Measurements from ENCODE around the gene CEP126.
"Not testable (repeated sequence)": the region's sequence is repeated elsewhere in the genome, so short reads cannot be mapped to it uniquely, and the experiment has no call there.

CEP126 gene

DNA sequence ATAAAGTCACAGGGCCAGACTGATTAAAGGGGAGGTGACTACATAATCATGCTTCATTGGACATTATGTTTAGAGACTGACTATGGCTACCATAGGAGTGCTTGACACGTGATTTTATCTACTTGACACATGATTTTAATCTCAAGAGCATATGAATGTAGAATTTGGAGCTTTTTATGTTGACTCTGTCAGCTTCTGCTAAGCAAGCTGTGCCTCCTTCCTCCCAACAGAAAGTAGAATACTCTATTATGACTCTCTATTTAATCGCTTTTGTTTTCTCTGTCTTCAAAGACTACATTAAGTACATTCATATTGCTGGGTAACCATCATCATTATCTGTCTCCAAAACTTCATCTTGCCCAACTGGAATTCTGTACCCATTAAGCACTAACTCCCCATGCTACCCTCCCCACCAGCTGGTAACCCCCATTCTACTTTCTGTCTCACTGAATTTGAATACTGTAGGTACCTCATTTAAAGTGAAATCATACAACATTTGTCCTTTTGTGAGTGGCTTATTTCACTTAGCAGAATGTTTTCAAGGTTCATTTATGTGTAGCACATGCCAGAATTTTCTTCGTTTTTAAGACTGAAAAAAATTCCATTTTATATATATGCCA, 26.2 kb downstream of the CEP126 start:
- no peak for DNase-seq (ENCODE audit: low spot score)

DNA sequence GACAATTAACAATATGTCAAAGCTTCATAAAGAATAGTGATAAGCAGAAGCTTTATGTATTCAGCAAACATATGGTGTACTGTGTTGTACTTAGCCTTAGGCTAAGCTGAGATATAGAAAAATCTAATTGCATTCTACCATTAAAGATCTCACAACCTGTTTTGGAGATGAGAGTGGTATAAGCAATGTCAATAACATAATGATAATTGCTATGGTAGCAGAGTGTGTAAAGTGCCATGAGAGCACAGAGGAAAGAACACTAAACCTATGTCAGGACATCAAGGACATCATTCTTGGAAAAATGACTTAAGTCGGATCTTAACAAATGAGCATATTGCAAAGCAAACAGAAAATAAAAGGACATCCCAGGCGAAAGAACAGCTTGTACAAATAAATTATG, 30.1 kb downstream of the CEP126 start:
- DNase-seq (ENCODE audit: low spot score), result no peak

DNA sequence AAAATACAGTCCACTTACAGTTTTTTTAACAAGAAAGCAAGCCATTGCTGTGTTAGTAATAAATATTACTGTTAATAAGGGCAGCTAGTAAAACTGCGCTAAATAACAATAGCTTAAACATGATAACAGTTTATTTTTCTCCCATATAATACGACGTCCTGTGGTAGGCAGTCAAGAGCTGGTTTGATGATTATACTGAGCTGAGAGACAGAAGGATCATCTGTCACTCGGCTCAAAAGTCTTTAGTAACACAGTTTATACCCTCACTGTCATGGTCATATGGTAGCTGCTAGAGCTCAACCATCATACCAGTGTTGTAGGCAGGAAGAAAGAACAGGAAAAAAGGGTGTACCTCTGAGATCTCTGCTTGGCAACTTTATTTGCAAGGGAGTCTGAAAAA, 30.6 kb downstream of the CEP126 start:
- DNase-seq (ENCODE audit: low spot score), result no peak

DNA sequence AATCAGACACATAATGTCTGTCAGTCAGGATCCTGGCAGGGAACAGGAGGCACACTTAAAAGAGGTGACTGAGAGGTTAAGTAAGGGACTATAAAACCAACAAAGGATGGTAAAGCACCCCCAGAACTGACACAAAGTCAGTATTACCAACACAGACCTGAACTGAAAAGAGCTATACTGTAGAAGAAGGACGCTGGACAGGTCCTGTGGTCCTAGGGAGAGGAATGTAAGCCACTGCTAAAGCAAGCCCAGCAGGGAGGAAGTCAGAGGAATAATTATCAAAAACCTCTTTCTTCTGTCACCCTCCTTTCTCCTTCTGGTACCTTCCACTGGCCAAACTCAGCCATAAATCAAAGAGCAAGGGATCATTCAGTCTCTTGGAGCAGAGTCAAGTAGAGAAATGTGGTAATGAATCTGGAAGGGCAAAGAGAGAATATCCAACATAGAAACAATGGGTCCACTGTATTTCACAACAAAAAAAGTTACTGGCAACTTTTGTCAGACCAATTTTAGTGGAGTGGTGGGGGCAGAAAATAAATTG, 34.9 kb downstream of the CEP126 start:
- DNase-seq (ENCODE audit: low spot score), result no peak

DNA sequence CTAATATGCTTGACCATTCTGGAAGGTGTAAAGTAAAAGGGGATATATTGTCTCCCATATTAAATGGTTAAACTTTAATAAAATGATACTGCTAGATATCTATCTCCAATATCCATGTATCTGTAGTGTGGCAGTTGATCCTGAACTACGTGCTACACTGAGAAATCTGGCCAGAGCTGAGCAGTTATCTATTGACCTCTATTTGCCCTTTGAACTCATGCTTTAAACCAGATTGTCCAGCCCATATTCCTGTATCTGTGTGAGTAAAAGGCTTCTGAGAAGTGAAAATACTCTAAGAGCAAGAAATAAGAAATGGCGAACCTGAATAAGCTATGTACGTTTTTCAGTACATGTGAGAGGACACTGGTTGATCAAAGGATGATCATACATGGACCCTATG, 40.5 kb downstream of the CEP126 start:
- no peak for DNase-seq (ENCODE audit: low spot score)

DNA sequence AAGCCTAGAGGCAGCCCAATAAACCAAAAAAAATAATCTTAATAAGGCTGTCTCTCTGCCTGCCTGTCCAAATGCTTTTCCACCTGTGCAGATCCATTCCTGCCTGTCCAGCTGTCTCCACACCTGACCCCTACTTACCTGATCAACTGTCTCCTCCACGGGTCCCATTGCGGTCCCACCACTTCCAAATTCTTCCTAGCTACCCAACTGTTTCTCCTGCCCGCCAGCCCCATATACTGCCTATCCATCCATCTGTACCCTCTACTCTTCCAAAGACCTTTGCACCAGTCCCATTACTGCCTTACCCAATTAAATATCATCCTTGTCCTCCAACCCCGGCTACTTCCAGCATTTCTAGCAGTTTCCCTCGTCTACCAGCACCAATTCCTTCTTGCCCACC, 40.9 kb downstream of the CEP126 start:
- no peak for DNase-seq (ENCODE audit: low spot score)

DNA sequence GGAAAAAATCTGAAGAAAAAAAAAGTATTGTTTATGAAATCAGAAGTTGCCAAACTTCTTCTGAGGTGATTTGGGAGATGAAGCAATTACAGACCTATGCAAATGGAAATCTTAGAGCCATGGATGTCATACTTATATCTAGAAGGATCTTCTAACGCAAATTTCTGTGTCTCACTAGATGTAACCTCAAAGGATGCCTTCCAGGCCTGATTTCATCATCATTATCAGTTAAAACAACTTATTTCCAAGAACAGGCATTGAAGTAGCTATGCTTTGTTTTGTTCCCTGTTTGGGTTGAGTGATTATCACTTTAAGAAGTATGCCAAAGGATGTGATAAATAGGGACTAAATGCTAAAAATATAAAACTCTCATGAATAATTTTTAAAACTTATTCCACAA, 45.4 kb downstream of the CEP126 start:
- no peak for DNase-seq (ENCODE audit: low spot score)

DNA sequence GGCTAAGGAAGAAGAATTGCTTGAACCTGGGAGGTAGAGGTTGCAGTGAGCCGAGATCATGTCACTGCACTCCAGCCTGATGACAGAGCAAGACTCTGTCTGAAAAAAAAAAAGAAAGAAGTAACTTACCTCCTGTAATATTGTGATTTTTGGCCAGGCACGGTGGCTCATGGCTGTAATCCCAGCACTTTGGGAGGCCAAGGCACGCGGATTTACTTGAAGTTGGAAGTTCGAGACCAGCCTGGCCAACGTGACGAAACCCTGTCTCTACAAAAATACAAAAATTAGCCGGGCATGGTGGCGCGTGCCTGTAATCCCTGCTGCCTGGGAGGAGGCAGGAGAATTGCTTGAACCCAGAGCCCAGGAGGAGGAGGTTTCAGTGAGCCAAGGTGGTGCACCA, 49.4 kb downstream of the CEP126 start:
- DNase-seq (ENCODE audit: low spot score), result not testable (repeated sequence)

DNA sequence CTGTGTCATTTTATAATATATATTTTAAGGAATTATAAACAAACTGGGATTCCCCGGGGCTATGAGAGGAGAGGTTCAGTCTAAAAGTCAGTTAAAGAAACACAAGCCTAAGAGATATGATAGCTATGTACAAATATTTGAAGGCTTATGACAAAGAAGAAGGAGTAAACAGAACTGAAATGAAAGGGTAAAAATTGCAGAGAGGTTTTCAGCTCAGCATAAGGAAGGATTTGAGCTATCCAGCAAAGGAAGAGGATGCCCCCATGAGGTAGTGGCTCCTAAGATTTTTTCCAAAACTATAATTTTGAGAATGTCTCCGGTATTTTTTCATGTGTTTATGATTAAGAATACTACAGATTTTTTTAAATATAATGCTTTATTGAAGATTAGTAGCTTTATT, 59.4 kb downstream of the CEP126 start:
- no peak for DNase-seq (ENCODE audit: low spot score)

DNA sequence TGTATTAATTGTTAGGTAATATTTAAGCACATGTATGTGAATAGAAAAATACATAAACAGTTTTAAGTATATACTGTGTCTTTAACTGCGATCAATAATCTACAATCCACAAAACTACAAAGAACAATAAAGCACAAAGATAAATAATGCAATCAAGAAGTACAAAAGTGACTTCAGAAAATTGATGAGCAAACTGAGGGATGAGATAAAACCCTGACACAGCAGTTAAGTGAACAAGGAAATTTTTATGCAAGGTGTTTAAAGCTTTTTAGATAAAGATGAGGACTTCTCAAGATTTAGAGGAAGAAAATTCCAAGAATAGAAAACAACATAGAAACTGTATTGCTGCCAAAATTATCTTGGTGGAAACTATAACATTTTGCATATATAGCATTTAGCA, 60.0 kb downstream of the CEP126 start:
- DNase-seq (ENCODE audit: low spot score), result no peak

DNA sequence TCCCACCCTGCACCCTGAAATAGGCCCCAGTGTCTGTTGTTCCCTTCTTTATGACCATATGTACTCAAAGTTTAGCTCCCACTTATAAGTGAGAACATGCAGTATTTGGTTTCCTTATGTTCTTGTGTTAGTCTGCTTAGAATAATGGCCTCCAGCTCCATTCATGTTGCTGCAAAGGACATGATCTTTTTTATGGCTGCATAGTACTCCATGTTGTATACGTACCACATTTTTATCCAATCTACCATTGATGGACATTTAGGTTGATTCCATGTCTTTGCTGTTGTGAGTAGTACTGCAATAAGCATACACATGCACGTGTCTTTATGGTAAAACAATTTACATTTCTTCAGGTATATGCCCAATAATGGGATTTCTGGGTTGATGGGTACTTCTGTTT, 60.9 kb downstream of the CEP126 start:
- no peak for DNase-seq (ENCODE audit: low spot score)

DNA sequence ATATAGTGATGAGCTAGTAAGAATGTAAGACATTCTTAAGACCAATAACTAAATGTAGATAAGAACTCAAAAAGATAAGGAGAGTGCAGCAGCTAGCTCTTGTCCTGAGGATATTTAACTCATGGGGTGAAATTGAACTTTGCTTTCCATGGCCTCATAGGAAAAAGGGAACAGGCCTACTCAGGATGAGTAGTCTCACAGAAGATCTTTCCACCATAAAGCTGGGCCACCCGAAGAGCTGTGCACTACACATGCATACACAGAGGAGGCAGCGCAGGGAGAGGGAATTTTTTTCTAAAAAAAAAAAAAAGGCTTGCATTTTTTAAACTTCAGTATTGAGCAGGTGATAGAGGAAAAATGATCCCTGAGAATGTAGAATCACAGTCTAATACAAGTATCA, 72.6 kb downstream of the CEP126 start:
- DNase-seq (ENCODE audit: low spot score), result no peak

DNA sequence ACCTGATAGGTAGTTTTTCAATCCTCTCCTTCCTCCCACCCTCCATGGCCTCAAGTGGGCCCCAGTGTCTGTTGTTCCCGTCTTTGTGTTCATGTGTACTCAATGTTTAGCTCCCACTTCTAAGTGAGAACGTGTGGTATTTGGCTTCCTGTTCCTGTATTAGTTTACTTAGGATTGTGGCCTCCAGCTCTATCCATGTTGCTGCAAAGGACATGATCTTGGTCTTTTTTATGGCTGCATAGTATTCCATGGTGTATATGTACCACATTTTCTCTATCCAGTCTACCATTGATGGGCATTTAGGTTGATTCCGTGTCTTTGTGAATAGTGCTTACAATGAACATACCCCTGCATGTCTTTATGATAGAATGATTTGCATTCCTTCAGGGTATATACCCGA, 78.4 kb downstream of the CEP126 start:
- no peak for DNase-seq (ENCODE audit: low spot score)

DNA sequence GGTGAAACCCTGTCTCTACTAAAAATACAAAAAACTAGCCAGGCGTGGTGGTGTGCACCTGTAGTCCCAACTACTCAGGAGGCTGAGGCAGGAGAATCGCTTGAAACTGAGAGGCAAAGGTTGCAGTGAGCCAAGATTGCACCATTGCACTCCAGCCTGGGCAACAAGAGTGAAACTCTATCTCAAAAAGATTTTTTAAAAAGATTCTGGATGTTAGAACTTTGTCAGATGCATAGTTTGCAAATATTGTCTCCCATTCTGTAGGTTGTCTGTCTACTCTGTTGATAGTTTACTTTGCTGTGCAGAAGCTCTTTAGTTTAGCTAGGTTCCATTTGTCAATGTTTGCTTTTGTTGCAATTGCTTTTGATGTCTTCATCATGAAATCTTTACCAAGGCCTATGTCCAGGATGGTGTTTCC, 79.3 kb downstream of the CEP126 start:
- DNase-seq (ENCODE audit: low spot score), result not testable (repeated sequence)

DNA sequence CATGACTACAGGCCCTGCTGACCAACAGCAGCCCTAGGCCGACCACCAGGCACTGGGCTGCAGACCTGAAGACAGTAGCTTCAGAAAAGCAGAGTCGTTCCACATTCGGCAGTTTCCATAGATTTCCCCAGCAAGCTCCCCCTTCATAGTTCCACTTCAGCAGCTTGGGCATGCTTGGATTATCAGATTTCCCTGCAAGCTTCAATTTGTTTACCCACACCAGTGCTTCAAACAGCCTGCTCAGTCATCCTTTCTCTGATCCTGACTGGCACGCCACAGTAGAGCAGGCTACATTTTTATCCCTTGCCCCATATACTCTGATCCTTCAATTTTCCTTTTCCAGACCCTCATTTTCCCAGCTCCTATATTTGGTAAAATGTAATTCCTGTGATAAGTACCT, 81.3 kb downstream of the CEP126 start:
- no peak for DNase-seq (ENCODE audit: low spot score)

DNA sequence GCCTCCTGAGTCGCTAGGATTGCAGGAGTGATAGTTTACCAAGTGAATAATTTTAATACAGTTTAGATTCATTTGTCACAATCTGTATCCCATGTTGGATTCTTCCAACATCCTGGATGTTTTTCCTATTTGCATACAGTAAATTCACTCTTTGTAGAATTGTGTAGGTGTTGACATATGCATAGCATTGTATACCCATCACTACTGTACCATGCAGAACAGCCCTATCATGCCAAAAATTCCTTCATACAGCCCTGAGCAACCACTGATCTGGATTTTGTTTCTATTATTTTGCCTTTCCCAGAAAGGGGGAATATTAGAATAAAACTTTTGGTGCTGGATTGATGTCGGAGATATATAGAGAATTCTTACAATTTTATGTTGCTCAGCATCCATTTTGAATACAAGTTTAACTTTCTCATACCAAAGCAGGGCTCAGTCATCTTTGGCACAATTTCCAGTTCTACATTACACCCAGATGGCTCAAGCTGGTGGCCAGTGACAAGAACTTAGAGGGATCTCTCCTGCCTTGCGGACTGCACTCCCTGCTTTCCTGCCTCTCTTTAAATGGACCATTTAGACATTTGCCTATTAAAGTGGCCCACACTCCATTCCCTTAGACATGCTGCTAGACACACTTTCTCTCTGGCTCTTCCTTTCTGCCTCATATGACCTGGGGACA, 87.0 kb downstream of the CEP126 start:
- DNase-seq (ENCODE audit: low spot score), result no peak

DNA sequence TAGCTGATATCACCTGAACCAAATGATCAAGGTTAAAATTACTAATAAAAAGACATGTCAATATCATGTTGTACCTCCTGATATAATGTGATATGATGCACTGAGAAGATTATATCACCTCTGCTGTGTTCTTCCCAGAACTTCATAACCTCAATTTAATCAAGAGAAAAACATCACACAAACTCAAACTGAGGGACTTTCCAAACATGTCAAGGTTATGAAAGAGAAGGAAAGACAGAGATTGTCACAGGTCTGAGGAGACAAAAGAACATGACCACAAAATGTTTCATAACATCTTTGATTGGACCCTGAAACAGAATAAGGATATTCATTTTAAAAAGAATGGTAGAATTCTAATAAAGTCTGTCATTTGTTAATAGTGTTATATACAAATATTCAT, 89.4 kb downstream of the CEP126 start:
- no peak for DNase-seq (ENCODE audit: low spot score)

DNA sequence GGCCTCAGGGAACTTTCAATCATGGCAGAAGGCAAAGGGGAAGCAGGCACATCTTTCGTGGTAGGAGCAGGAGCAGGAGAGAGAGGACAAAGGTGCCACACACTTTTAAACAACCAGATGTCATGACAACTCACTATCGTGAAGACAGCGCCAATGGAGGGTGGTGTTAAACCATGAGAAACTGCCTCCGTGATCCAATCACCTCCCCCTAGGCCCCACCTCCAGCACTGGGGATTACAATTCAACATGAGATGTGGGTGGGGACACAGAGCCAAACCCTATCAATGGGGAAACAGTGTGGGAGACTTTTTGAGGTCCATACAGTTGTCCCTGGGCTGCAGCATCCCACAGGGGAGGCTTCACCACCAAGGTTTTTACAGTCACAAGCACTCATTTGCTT, 90.5 kb downstream of the CEP126 start:
- no peak for DNase-seq (ENCODE audit: low spot score)

DNA sequence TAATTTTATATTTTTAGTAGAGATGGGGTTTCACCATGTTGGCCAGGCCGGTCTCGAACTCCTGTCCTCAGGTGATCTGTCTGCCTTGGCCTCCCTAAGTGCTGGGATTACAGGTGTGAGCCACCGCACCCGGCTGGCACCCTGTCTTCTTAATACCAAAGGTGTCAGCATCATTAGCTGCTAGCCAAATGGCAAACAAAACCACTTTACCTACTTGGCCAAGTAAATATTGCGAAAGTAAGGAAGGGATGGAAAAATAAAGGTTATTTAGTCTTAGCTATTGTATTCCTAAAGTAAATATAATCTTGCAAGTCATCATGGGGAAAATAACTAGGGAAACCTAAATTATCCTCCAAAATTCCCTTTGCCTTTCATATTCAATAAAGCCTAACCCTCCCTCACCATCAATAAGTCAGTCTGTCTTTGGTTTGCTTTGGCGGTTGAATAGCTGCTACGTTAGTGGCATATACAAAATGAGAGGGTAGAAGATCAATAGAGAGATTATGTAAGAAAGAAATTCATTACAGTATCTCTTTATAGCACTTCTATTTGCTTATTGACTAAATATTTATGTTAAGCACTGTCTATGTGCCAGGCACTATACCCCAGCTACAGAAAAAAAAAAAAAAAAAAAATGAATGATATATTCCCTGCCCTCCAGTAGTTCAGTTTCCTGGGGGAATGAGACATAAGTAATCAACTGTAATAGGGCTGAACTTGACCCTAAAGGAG, 92.2 kb downstream of the CEP126 start:
- DNase-seq (ENCODE audit: low spot score), result no peak

DNA sequence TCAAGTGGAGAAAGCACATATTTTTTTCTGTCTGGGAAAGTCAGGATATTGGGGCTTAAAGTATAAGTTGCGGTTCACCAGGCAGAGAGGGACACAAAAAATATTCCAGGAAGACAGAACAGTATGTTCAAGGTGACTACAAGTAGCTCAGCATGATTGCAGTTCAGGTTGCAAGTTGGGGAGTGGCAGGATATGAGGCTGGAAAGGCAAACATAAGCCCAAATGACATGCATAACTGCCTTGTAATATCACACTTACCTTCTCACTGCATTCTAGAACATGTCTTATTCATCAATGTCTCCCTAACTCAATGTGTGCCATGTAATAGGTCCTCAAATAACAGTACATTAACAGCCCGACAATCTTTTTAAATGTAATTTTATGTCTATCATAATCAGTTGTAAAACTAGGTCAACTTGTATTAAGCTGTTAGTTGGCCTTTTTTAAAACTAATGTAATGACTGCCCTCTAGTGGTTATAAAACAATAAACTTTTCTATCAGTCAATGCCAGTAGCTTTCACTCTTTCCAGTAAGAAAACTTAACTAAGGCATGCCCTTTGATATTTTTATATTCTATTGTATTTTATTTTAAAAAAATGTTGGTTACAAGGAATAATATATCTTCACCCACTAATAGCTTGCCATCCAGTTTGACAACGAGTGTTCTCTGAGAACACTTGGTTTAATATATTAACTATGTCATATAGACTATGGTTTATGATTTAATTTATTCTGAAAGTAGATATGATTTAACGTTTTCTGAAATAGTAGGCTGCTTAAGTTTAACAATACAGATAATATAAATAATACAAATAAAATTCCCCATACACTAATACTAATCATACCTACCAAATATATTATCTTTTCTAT, 93.0 kb downstream of the CEP126 start:
- peak; percentile 4 for DNase-seq (ENCODE audit: low spot score)

DNA sequence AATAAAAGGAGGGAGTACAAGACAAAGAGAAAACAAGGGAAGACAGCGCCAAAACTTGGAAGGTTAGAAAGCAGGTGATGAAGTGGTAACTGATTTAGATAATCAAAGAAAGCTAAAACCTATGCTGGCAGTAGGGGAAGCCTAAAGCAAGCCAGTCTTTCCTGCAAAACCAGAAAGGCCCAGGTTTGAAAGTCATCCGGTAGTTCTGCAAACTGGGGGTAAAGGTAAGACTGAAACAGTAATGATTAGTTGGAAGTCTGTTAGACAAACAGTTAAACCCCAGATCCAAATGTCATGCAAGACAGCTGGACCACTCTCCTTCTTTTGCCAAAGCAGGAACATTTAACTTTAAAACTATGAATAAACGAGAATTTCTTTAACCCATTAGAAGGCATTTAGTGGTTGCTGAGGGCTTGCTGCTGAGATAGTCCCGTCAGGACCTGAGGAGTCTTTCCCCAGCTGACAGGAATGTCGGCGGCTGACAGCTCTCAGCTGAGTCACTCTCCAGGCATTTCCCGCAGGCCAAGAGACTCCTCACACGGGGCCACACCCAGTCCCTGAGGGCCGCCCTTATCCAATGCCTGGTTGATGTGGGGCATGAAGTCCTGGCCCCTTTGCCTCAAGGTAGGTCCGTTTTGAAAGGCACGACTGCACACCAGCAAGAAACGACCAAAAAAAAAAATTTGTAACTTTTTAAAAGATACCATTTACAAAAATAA, 96.1 kb downstream of the CEP126 start:
- DNase-seq (ENCODE audit: low spot score), result no peak

DNA sequence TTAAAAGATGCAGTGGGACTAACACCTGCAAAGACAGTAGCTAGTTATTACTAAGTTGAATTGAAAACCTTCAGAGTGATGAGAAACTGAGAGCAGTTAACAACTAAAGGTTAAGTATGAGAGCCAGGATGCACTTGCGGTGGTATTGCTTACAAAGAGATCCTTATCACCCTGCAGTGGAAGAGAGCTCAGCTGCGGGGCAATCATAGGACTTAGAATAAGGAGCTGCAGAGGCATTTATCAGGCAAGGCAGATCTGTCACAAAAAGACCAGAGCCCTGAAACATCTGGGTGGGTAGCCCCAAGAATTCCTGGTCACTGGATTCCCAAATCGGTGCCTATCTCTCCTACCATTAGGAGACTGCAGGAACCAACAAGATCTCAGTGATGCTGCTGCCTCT, 98.1 kb downstream of the CEP126 start:
- no peak for DNase-seq (ENCODE audit: low spot score)

All from CD4-positive, alpha-beta T cell treated with Interleukin-6 at 100 ng/mL for 8 hours (primary cell).